ENCODE data around the gene KRT23. TPM values are rescaled to one million over a fixed set of nuclear protein-coding genes. Genes with fewer than 3 reads are reported as not detected.
A peak's percentile ranks its signal among the peaks of the same experiment; 100 is the strongest.

Gene KRT23
- total and polyA plus RNA-seq, 9 donors = 0.08 to 6.5 (median 0.24) TPM; not detected in 1

GRCh38 chr17:40951011-40951622 lies 13.7 kb upstream of the KRT23 start:
- WGBS (ENCODE audit: insufficient coverage) = no CpG with 5 or more reads among the region's 2 CpGs
- peaks cover 3% of the 10 kb centered on the region for H3K4me1 ChIP-seq (ENCODE audit: control insufficient read depth, insufficient read depth, low read length)
- DNase-seq = no peak
- no peaks in the 10 kb centered on the region for H3K36me3 ChIP-seq (ENCODE audit: control insufficient read depth, insufficient read depth, low read length)
- no peak overlapping the region for H3K27ac ChIP-seq (ENCODE audit: low read length)
- H3K9me3 ChIP-seq (replicated peaks; ENCODE audit: control insufficient read depth, low read depth, low read length) = no peaks in the 10 kb centered on the region
- H3K4me3 ChIP-seq (ENCODE audit: low read length) = no peak overlapping the region
- H3K27me3 ChIP-seq (ENCODE audit: control insufficient read depth, insufficient read depth, low read length) = peaks cover 3% of the 10 kb centered on the region

GRCh38 chr17:40950176-40950575 lies 12.7 kb upstream of the KRT23 start:
- no peak overlapping the region for H3K4me3 ChIP-seq (ENCODE audit: low read length)
- no peaks in the 10 kb centered on the region for H3K9me3 ChIP-seq (replicated peaks; ENCODE audit: control insufficient read depth, low read depth, low read length)
- H3K4me1 ChIP-seq (ENCODE audit: control insufficient read depth, insufficient read depth, low read length) = peaks cover 3% of the 10 kb centered on the region
- WGBS (ENCODE audit: insufficient coverage) = 43% methylated on average over 3 of the region's 7 CpGs
- DNase-seq = no peak
- H3K27me3 ChIP-seq (ENCODE audit: control insufficient read depth, insufficient read depth, low read length) = peaks cover 6% of the 10 kb centered on the region
- no peaks in the 10 kb centered on the region for H3K36me3 ChIP-seq (ENCODE audit: control insufficient read depth, insufficient read depth, low read length)
- H3K27ac ChIP-seq (ENCODE audit: low read length) = no peak overlapping the region

- Histone ChIP-seq H3K36me3 (ENCODE audit: control insufficient read depth, insufficient read depth, low read length) (no peaks in the 10 kb centered on the region), H3K4me3 (ENCODE audit: low read length) (no peak overlapping the region), H3K9me3 (replicated peaks; ENCODE audit: control insufficient read depth, low read depth, low read length) (no peaks in the 10 kb centered on the region), H3K27me3 (ENCODE audit: control insufficient read depth, insufficient read depth, low read length) (peaks cover 6% of the 10 kb centered on the region), H3K4me1 (ENCODE audit: control insufficient read depth, insufficient read depth, low read length) (peaks cover 3% of the 10 kb centered on the region), H3K27ac (ENCODE audit: low read length) (no peak overlapping the region)
- DNase-seq = peak; percentile 46
- 9% methylated on average over 10 of the region's 10 CpGs for WGBS (ENCODE audit: insufficient coverage)
Measured at GRCh38 chr17:40949418-40949817, 12.0 kb upstream of the KRT23 start.

GRCh38 chr17:40947929-40948328 lies 10.5 kb upstream of the KRT23 start:
- 57% methylated on average over 2 of the region's 2 CpGs for WGBS (ENCODE audit: insufficient coverage)
- no peak overlapping the region for H3K27ac ChIP-seq (ENCODE audit: low read length)

GRCh38 chr17:40945414-40945813 lies 8.0 kb upstream of the KRT23 start:
- Histone ChIP-seq H3K4me1 (ENCODE audit: control insufficient read depth, insufficient read depth, low read length) (no peaks in the 10 kb centered on the region), H3K4me3 (ENCODE audit: low read length) (no peak overlapping the region), H3K27me3 (ENCODE audit: control insufficient read depth, insufficient read depth, low read length) (peaks cover 6% of the 10 kb centered on the region), H3K9me3 (replicated peaks; ENCODE audit: control insufficient read depth, low read depth, low read length) (no peaks in the 10 kb centered on the region), H3K27ac (ENCODE audit: low read length) (no peak overlapping the region), H3K36me3 (ENCODE audit: control insufficient read depth, insufficient read depth, low read length) (no peaks in the 10 kb centered on the region)
- no peak for DNase-seq
- WGBS (ENCODE audit: insufficient coverage) = 83% methylated on average over 4 of the region's 6 CpGs

More at GRCh38 chr17:40947929-40948328, 10.5 kb upstream of the KRT23 start:
- Histone ChIP-seq H3K9me3 (replicated peaks; ENCODE audit: control insufficient read depth, low read depth, low read length) (no peaks in the 10 kb centered on the region), H3K4me3 (ENCODE audit: low read length) (no peak overlapping the region), H3K27me3 (ENCODE audit: control insufficient read depth, insufficient read depth, low read length) (peaks cover 6% of the 10 kb centered on the region), H3K4me1 (ENCODE audit: control insufficient read depth, insufficient read depth, low read length) (peaks cover 3% of the 10 kb centered on the region), H3K36me3 (ENCODE audit: control insufficient read depth, insufficient read depth, low read length) (no peaks in the 10 kb centered on the region)
- DNase-seq = no peak

GRCh38 chr17:40944531-40944930 lies 7.1 kb upstream of the KRT23 start:
- H3K4me3 ChIP-seq (ENCODE audit: low read length) = no peak overlapping the region
- H3K27ac ChIP-seq (ENCODE audit: low read length) = no peak overlapping the region
- H3K4me1 ChIP-seq (ENCODE audit: control insufficient read depth, insufficient read depth, low read length) = no peaks in the 10 kb centered on the region
- WGBS (ENCODE audit: insufficient coverage) = no CpG with 5 or more reads among the region's 1 CpG
- no peaks in the 10 kb centered on the region for H3K9me3 ChIP-seq (replicated peaks; ENCODE audit: control insufficient read depth, low read depth, low read length)
- DNase-seq = no peak
- peaks cover 6% of the 10 kb centered on the region for H3K27me3 ChIP-seq (ENCODE audit: control insufficient read depth, insufficient read depth, low read length)
- H3K36me3 ChIP-seq (ENCODE audit: control insufficient read depth, insufficient read depth, low read length) = no peaks in the 10 kb centered on the region

- H3K4me1 ChIP-seq (ENCODE audit: control insufficient read depth, insufficient read depth, low read length) = no peaks in the 10 kb centered on the region
- H3K27ac ChIP-seq (ENCODE audit: low read length) = no peak overlapping the region
- no peaks in the 10 kb centered on the region for H3K9me3 ChIP-seq (replicated peaks; ENCODE audit: control insufficient read depth, low read depth, low read length)
- no peak for DNase-seq
- no peak overlapping the region for H3K4me3 ChIP-seq (ENCODE audit: low read length)
- H3K36me3 ChIP-seq (ENCODE audit: control insufficient read depth, insufficient read depth, low read length) = no peaks in the 10 kb centered on the region
- peaks cover 3% of the 10 kb centered on the region for H3K27me3 ChIP-seq (ENCODE audit: control insufficient read depth, insufficient read depth, low read length)
- WGBS (ENCODE audit: insufficient coverage) = 76% methylated on average over 3 of the region's 3 CpGs
Measured at GRCh38 chr17:40942553-40942952, 5.1 kb upstream of the KRT23 start.

GRCh38 chr17:40940266-40940665 lies 2.8 kb upstream of the KRT23 start:
- Histone ChIP-seq H3K36me3 (ENCODE audit: control insufficient read depth, insufficient read depth, low read length) (no peaks in the 10 kb centered on the region), H3K27ac (ENCODE audit: low read length) (no peak overlapping the region), H3K4me1 (ENCODE audit: control insufficient read depth, insufficient read depth, low read length) (no peaks in the 10 kb centered on the region), H3K4me3 (ENCODE audit: low read length) (no peak overlapping the region), H3K9me3 (replicated peaks; ENCODE audit: control insufficient read depth, low read depth, low read length) (no peaks in the 10 kb centered on the region), H3K27me3 (ENCODE audit: control insufficient read depth, insufficient read depth, low read length) (peaks cover 5% of the 10 kb centered on the region)
- no peak for DNase-seq
- 80% methylated on average over 2 of the region's 6 CpGs for WGBS (ENCODE audit: insufficient coverage)

- Histone ChIP-seq H3K27ac (ENCODE audit: low read length) (no peak overlapping the region), H3K27me3 (ENCODE audit: control insufficient read depth, insufficient read depth, low read length) (peaks cover 5% of the 10 kb centered on the region), H3K36me3 (ENCODE audit: control insufficient read depth, insufficient read depth, low read length) (no peaks in the 10 kb centered on the region), H3K4me1 (ENCODE audit: control insufficient read depth, insufficient read depth, low read length) (no peaks in the 10 kb centered on the region), H3K4me3 (ENCODE audit: low read length) (no peak overlapping the region), H3K9me3 (replicated peaks; ENCODE audit: control insufficient read depth, low read depth, low read length) (no peaks in the 10 kb centered on the region)
- no CpG with 5 or more reads among the region's 3 CpGs for WGBS (ENCODE audit: insufficient coverage)
- DNase-seq = no peak
Measured at GRCh38 chr17:40938981-40939380, 1.5 kb upstream of the KRT23 start.

GRCh38 chr17:40936976-40937375 lies 470 bp downstream of the KRT23 start:
- Histone ChIP-seq H3K27ac (ENCODE audit: low read length) (no peak overlapping the region), H3K27me3 (ENCODE audit: control insufficient read depth, insufficient read depth, low read length) (peaks cover 5% of the 10 kb centered on the region), H3K9me3 (replicated peaks; ENCODE audit: control insufficient read depth, low read depth, low read length) (no peaks in the 10 kb centered on the region), H3K36me3 (ENCODE audit: control insufficient read depth, insufficient read depth, low read length) (no peaks in the 10 kb centered on the region), H3K4me1 (ENCODE audit: control insufficient read depth, insufficient read depth, low read length) (no peaks in the 10 kb centered on the region), H3K4me3 (ENCODE audit: low read length) (no peak overlapping the region)
- no CpG with 5 or more reads among the region's 5 CpGs for WGBS (ENCODE audit: insufficient coverage)
- DNase-seq = no peak

Data from muscle of leg (tissue), 11 donors.